ENCODE results near the gene RUVBL2.

RUVBL2 gene

GRCh38 chr19:48955308-48955958 lies 38.3 kb upstream of the RUVBL2 start:
- TF ChIP-seq CTCF (IDR thresholded peaks at IDR 0.05; ENCODE audit: unreplicated experiment in 3 of 3) = no peak
- no peaks in the 10 kb centered on the region for H3K9me3 Mint-ChIP-seq
- H3K4me1 Mint-ChIP-seq = peaks cover 13% of the 10 kb centered on the region
- peak overlapping the region; percentile 11 to 86 (median 70) for H3K27ac Mint-ChIP-seq
- peaks cover 17% of the 10 kb centered on the region for H3K36me3 Mint-ChIP-seq (ENCODE audit: low read depth)
- peaks cover 4% of the 10 kb centered on the region for H3K27me3 Mint-ChIP-seq (ENCODE audit: low read depth)
- H3K4me3 Mint-ChIP-seq = peak overlapping the region; percentile 85 to 89 (median 88)

GRCh38 chr19:48958006-48958405 lies 35.7 kb upstream of the RUVBL2 start:
- peaks cover 21% of the 10 kb centered on the region for H3K36me3 Mint-ChIP-seq (ENCODE audit: low read depth)
- TF ChIP-seq CTCF (IDR thresholded peaks at IDR 0.05; ENCODE audit: unreplicated experiment in 3 of 3) = no peak
- no peak overlapping the region for H3K27ac Mint-ChIP-seq
- peaks cover 14% of the 10 kb centered on the region for H3K4me1 Mint-ChIP-seq
- H3K27me3 Mint-ChIP-seq (ENCODE audit: low read depth) = peaks cover 4% of the 10 kb centered on the region
- H3K9me3 Mint-ChIP-seq = no peaks in the 10 kb centered on the region
- H3K4me3 Mint-ChIP-seq = peak overlapping the region in 2 of 3 experiments; percentile 56

GRCh38 chr19:48959341-48960239 lies 34.1 kb upstream of the RUVBL2 start:
- Mint-ChIP-seq H3K27me3 (ENCODE audit: low read depth) (peaks cover 4% of the 10 kb centered on the region), H3K4me1 (peaks cover 25% of the 10 kb centered on the region), H3K27ac (no peak overlapping the region), H3K4me3 (no peak overlapping the region), H3K36me3 (ENCODE audit: low read depth) (peaks cover 21% of the 10 kb centered on the region), H3K9me3 (no peaks in the 10 kb centered on the region)
- no peak for TF ChIP-seq CTCF (IDR thresholded peaks at IDR 0.05; ENCODE audit: unreplicated experiment in 3 of 3)

- H3K9me3 Mint-ChIP-seq = no peaks in the 10 kb centered on the region
- peaks cover 22% of the 10 kb centered on the region for H3K36me3 Mint-ChIP-seq (ENCODE audit: low read depth)
- TF ChIP-seq CTCF (IDR thresholded peaks at IDR 0.05; ENCODE audit: unreplicated experiment in 3 of 3) = no peak
- peaks cover 4% of the 10 kb centered on the region for H3K27me3 Mint-ChIP-seq (ENCODE audit: low read depth)
- H3K27ac Mint-ChIP-seq = peak overlapping the region; percentile 76 to 100 (median 99)
- peaks cover 21% of the 10 kb centered on the region for H3K4me1 Mint-ChIP-seq
- H3K4me3 Mint-ChIP-seq = peak overlapping the region in 1 of 3 experiments; percentile 14
Measured at GRCh38 chr19:48961051-48961649, 32.5 kb upstream of the RUVBL2 start.

GRCh38 chr19:48961673-48962028 lies 32.0 kb upstream of the RUVBL2 start:
- Mint-ChIP-seq H3K9me3 (no peaks in the 10 kb centered on the region), H3K4me3 (peak overlapping the region; percentile 53 to 60 (median 56)), H3K27me3 (ENCODE audit: low read depth) (peaks cover 4% of the 10 kb centered on the region), H3K4me1 (peaks cover 25% of the 10 kb centered on the region), H3K27ac (peak overlapping the region; percentile 96 to 100 (median 99)), H3K36me3 (ENCODE audit: low read depth) (peaks cover 27% of the 10 kb centered on the region)
- no peak for TF ChIP-seq CTCF (IDR thresholded peaks at IDR 0.05; ENCODE audit: unreplicated experiment in 3 of 3)
